ENCODE data around the gene SPATA31E1.

The SPATA31E1 gene

DNA sequence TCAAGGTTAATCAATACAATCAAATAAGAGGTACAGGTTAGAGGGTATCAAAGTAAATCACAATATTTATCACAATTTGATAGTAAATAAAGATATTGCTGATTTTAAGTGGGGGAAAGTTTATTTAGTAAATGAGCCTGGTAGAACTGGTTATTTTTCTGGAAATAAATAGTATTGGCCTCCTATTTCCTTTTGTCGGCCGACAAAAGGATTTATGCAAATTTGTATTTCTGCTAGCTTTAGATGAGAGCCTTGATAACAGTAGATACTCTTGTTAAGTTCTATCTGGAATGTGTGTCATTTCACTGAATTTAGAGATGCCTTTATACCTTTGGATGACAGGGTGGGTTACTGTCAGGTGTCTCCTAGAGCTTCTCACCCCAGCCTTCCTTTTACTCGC lies 17.8 kb upstream of the SPATA31E1 start:
- no peak for DNase-seq

DNA sequence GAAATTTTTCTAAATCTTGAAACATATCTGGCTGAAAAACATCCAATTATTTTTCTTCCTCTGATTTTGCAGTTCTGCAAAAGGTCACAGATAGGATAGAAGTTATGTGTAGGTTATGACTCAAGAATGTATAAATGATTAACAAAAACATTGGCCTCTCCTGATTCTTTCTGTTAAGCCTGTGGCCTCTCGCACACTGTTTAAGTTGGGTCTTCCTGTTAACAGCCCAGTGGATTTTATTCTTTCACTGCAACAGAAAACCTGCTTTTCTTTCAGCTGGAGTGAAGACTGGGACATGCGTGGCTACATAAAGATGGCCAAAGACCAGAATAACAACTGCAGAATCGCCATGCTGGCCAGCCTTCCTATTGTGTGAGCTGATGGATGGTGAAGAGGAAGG lies 17.1 kb upstream of the SPATA31E1 start:
- DNase-seq, result no peak

- DNase-seq, result no peak
Observed at GRCh38 chr9:87867391-87867790, 15.3 kb upstream of the SPATA31E1 start.

GRCh38 chr9:87868175-87868574 lies 14.5 kb upstream of the SPATA31E1 start:
- DNase-seq, result no peak

GRCh38 chr9:87868635-87869034 lies 14.0 kb upstream of the SPATA31E1 start:
- no peak for DNase-seq

DNA sequence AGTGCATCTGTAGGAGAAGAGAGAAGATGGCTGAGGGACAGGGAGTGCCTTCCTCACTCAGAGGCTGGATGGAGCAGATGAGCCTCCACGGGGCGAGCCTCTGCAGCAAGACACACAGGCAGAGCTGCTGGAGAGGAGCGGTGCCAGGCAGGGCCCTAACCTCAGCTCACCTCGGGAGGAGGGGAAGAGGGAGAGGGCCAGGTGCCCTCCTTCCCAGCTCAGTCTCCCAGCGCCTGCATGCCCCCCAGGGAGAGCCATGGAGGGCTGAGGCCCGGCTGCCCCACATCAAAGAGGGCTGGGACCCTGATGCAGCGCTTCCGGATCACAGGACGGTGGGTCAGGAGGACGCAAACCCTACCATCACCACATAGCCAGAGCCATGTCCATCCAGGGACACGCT lies 13.6 kb upstream of the SPATA31E1 start:
- no peak for DNase-seq

DNA sequence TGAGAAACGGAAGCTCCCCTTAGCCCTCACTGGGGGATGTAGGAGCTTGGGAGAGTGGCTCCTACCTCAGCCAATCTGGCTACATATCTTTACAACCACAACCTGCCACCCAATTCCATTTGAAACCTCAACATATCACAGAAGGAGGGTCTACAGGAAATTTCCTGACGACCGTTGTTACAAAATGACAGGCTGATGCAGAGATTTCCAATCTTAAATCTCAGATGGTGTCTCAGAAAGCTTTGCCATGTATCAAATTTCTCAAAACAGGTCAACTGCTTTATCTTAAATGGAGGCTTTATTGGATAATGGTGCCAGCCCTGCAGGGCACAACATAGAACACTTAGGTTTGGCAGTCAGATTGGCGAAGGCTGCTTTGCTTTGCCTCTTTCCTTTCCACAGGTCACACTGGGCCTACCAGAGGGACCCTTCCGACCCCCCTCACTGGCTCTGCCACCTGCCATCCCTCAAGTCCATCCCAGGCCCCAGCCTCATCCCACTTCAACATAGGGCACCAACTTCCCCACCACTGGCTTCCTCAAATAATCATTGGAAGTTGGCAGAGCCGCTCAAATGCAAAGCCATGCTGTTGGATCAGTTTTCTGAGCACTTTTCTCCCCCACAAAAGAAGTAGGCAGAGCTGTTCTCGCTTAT lies 11.1 kb upstream of the SPATA31E1 start:
- no peak for DNase-seq

- DNase-seq, result no peak
Observed at GRCh38 chr9:87872079-87872624, 10.5 kb upstream of the SPATA31E1 start.

GRCh38 chr9:87873607-87874303 lies 8.9 kb upstream of the SPATA31E1 start:
- no peak for DNase-seq

DNA sequence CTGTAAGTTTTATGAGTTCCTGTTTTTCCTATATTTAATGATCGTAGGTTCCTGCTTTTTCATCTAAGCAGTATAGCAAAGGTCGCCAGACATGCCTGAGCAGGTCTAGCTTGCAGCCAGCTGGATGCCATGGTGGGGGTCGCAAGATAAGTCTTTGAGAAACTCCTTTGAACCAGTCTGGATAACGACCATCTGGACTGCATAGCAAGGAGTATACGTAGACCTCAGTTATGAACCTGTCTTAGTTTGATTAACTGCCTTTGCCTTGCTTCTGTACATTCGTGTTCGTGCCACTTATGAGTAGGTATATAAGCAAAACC lies 8.4 kb upstream of the SPATA31E1 start:
- DNase-seq, result no peak

- no peak for DNase-seq
Observed at GRCh38 chr9:87875060-87875459, 7.6 kb upstream of the SPATA31E1 start.

DNA sequence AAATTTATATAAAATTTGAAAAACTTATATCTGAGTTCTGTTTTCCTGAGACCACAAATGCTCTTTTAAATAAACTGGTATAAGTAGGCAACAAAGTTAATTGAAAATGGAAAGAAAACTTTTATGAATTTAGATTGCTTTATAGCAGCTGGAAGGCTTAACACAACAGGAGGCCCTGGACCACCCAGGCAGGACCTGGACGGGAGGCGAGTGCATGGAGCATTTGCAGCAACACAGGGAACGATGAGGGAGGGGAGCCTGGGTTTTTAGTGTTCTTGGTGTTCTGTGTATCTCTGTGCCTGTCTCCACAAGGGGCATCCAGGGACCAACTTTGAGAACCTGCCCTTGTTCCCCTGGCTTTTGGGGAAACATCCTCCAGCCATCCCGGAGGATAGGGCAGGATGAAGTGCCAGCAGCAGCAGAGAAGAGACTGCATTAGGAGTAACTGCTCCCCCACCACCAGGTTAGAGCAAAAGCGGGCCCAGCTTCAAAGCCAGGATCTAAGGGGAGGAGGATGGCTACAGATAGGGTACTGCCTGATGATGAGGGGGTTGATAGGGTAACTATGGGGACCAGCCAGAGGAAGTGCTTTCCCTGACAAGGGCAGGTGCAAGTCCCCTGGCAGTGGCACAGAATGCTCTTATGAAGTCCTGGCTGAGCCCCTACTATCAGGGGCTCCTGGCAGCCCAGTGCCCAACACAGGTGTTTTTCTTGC lies 6.7 kb upstream of the SPATA31E1 start:
- DNase-seq, result no peak

DNA sequence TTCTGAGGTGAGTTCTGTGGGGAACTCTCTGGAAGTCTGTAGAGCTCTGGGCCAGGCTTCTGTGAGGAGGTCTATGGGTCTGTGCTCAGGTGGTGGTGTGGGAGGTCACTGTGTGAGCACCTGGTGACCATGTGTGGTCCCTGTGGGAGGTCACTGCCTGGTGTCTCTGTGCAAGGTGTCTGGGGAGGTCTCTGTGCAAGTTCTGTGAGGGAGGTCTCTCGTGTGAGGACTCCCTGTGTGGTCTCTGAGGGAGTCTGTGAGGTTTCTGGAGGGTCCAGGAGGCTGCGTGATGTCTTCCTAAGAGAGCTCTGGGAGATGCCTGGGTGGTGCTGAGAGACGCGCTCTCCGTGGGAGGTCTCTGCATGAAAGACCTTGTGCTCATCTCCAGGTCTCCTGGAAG lies 6.0 kb upstream of the SPATA31E1 start:
- DNase-seq, result no peak

DNA sequence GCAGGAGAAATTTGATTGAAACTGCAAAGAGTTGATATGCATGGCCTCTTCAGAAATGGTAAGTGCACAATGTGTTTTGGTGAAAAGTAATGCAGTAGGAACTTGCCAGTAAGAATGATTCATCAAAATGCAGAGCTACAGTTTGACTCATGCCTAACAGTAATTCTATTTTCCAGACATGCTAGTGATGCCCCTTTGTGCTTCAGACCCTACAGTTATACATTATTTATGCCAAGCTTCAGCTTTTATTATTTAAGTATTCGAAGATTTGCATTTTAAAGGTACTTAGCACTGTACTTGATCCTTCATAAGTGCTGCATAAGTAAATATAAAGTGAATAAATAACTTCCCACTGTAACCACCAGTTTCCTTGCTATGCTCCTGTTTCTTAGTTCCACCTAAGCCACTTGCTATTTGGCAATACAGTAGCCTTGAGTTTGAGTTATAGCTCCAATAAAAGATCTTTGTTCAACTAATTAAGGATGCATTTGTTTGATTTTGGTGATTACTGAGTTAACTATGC lies 3.6 kb upstream of the SPATA31E1 start:
- no peak for DNase-seq

DNA sequence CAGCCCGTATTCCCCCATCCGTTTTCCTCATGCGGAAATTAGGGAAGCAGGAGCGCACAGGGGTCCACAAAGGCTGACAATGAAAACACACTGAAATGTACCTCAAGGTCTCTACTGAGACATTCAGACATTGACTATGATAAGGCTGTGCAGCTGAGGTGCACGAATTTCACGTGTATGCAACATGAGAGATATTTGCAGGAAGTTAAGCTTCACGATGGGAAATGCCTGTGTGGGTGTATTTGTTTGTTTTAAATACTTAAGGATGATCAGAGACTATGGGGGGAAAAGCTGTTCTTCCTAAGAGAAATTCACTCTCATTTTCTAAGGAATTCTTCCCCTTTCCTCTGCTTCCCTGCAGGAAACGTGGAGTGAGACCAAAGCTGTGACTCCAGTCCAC lies 2.6 kb upstream of the SPATA31E1 start:
- no peak for DNase-seq

GRCh38 chr9:87880683-87881082 lies 2.0 kb upstream of the SPATA31E1 start:
- DNase-seq, result no peak

- no peak for DNase-seq
Observed at GRCh38 chr9:87883274-87883673, 597 bp downstream of the SPATA31E1 start.

- no peak for DNase-seq
Observed at GRCh38 chr9:87883990-87884389, 1.3 kb downstream of the SPATA31E1 start.

- no peak for DNase-seq
Observed at GRCh38 chr9:87884578-87885459, 2.1 kb downstream of the SPATA31E1 start.

DNA sequence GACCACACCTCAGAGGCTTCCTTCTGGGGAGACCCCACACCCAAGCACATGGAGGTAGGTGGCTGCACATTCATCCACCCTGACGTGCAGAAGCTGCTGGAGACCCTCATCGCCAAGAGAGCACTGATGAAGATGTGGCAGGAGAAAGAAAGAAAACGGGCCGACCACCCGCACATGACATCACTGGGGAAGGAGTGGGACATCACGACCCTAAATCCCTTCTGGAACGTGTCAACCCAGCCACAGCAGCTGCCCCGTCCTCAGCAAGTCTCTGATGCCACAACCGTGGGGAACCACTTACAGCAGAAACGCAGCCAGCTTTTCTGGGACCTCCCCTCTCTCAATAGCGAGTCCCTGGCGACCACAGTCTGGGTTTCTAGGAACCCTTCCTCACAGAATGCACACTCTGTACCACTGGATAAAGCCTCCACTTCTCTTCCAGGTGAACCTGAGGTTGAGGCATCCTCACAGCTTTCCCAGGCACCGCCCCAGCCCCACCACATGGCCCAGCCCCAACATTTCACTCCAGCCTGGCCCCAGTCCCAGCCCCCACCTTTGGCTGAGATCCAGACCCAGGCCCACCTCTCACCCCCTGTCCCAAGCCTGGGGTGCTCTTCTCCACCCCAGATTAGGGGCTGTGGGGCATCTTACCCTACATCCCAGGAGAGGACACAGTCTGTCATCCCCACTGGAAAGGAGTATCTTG lies 3.0 kb downstream of the SPATA31E1 start:
- DNase-seq, result no peak

- no peak for DNase-seq
Observed at GRCh38 chr9:87886210-87886932, 3.7 kb downstream of the SPATA31E1 start.
